Measurements from ENCODE around the gene SYNCRIP.
A peak's percentile ranks its signal among the peaks of the same experiment; 100 is the strongest.

DNA sequence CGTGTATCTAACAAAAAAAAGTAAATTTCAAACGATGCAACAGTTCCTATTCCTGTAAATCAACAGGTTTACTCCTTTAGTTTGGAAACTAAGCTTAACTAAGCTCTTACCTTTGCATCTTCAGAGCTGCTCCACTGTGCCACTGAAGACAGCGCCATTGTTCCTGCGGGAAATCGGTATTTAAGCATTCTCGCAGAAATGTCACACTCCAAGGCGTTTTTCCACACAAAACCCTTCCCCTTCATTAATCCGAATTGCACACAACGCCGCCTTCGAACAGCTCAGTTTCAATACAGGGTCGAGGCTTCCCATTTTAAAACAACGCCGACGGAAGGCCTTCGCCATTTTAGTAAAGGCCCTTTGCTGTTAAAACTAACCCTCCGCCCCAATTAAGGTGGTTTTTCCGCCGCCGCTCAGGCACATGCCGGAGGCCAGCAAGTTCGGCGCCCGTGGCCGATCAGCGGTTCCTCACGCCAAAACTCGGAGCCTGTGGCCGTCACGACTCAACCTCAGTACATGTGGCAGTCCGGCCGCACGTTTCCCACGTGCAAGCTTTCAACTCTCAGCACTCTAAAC lies 35.4 kb upstream of the SYNCRIP start:
- TF ChIP-seq, protein P1, sequence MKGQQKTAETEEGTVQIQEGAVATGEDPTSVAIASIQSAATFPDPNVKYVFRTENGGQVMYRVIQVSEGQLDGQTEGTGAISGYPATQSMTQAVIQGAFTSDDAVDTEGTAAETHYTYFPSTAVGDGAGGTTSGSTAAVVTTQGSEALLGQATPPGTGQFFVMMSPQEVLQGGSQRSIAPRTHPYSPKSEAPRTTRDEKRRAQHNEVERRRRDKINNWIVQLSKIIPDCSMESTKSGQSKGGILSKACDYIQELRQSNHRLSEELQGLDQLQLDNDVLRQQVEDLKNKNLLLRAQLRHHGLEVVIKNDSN (IDR thresholded peaks at IDR 0.05; ENCODE audit: borderline replicate concordance, low read depth): no peak
- no peak for TF ChIP-seq CTCF (IDR thresholded peaks at IDR 0.05)
- TF ChIP-seq RAD21 (IDR thresholded peaks at IDR 0.05; ENCODE audit: low read length): no peak
- TF ChIP-seq, protein P2, sequence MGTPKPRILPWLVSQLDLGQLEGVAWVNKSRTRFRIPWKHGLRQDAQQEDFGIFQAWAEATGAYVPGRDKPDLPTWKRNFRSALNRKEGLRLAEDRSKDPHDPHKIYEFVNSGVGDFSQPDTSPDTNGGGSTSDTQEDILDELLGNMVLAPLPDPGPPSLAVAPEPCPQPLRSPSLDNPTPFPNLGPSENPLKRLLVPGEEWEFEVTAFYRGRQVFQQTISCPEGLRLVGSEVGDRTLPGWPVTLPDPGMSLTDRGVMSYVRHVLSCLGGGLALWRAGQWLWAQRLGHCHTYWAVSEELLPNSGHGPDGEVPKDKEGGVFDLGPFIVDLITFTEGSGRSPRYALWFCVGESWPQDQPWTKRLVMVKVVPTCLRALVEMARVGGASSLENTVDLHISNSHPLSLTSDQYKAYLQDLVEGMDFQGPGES (IDR thresholded peaks at IDR 0.05; ENCODE audit: low read depth, low read length): no peak
- peak; percentile 74; the same call in 1 of the 2 replicates for TF ChIP-seq YY1 (IDR thresholded peaks at IDR 0.05; ENCODE audit: low read depth)

Measured in SK-N-SH (cell line).